Measurements from ENCODE around the gene RCN2. TPM values are rescaled to one million over a fixed set of nuclear protein-coding genes. Genes with fewer than 3 reads are reported as not detected.

Gene RCN2
- total RNA-seq, 2 experiments from 2014 or later, result 21.8 to 21.9 TPM

- Mint-ChIP-seq H3K9me3 (no peaks in the 10 kb centered on the region), H3K27ac (peak overlapping the region; percentile 82), H3K4me3 (peak overlapping the region; percentile 89), H3K4me1 (ENCODE audit: low read depth) (peaks cover 40% of the 10 kb centered on the region), H3K27me3 (no peaks in the 10 kb centered on the region), H3K36me3 (ENCODE audit: low read depth) (peaks cover 28% of the 10 kb centered on the region)
- intact Hi-C loops (cut with micrococcal nuclease), result no loop called here
- ATAC-seq (no peak), DNase-seq (no peak)
- POLR2A ChIA-PET, result interaction anchor here (0.5 to 2.3 kb wide), 6 partner anchors 9 to 150 kb away, joined by 3 to 7 read pairs (median 4); no protein-coding TSS in a partner anchor
- CTCF ChIA-PET, result interaction anchor here (1.9 kb wide), 1 partner anchor 41 kb away, joined by 5 read pairs; no protein-coding TSS in a partner anchor
- no peak for TF ChIP-seq CTCF (IDR thresholded peaks at IDR 0.05)
These were observed 802 bp downstream of the RCN2 start for GRCh38 chr15:76932135-76932966.

GRCh38 chr15:76935620-76936019, 4.1 kb downstream of the RCN2 start:
- POLR2A ChIA-PET, result interaction anchor here (2.0 kb wide), 1 partner anchor 30 kb away, joined by 4 read pairs; no protein-coding TSS in a partner anchor
- no peak for TF ChIP-seq CTCF (IDR thresholded peaks at IDR 0.05)
- ATAC-seq (no peak), DNase-seq (no peak)
- Mint-ChIP-seq H3K27me3 (no peaks in the 10 kb centered on the region), H3K36me3 (ENCODE audit: low read depth) (peaks cover 29% of the 10 kb centered on the region), H3K9me3 (no peaks in the 10 kb centered on the region), H3K27ac (peak overlapping the region; percentile 11), H3K4me3 (no peak overlapping the region), H3K4me1 (ENCODE audit: low read depth) (peaks cover 44% of the 10 kb centered on the region)
- intact Hi-C loops (cut with micrococcal nuclease), result no loop called here
- CTCF ChIA-PET, result interaction anchor here (1.1 to 2.4 kb wide), 2 partner anchors 8 to 38 kb away, joined by 5 to 6 read pairs; no protein-coding TSS in a partner anchor

DNA sequence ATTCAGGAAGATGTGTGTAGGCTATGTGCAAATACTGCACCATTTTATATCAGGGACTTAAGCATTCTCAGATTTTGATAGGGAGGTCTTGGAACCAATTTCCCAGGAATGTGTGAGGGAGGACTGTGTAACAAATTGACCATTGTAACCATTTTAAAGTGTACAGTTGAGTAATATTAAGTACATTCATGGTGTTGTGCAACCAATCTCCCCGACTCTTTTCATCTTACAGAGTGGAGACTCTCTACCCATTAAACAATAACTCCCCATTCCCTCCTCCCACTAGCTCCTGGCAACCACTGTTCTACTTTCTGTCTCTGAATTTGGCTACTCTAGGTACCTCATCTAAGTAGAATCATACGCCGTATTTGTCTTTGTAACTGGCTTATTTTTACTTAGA, 5.1 kb downstream of the RCN2 start:
- peaks cover 40% of the 10 kb centered on the region for H3K4me1 Mint-ChIP-seq (ENCODE audit: low read depth)
- no peak for TF ChIP-seq CTCF (IDR thresholded peaks at IDR 0.05)
- H3K9me3 Mint-ChIP-seq, result no peaks in the 10 kb centered on the region
- H3K27ac Mint-ChIP-seq, result no peak overlapping the region
- ChIA-PET CTCF (no interaction called here), POLR2A (no interaction called here)
- peaks cover 29% of the 10 kb centered on the region for H3K36me3 Mint-ChIP-seq (ENCODE audit: low read depth)
- DNase-seq (no peak), ATAC-seq (no peak)
- no peaks in the 10 kb centered on the region for H3K27me3 Mint-ChIP-seq
- intact Hi-C loops (cut with micrococcal nuclease), result no loop called here
- H3K4me3 Mint-ChIP-seq, result no peak overlapping the region

DNA sequence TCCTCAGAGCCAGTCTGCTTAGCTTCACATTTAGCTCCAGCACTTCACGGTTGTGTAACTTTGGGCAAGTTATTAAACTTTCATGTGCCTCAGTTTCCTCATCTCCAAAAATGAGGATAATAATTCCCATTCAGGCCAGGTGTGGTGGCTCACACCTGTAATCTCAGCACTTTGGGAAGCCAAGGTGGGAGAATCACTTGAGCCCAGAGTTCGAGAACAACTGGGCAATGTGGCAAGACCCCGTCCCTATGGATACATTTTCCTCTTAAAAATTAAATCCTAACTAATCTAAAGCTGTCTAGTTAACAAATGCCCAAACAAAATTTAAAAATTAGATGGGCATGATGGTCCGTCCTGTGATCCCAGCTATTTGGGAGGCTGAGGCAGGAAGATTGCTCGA, 7.2 kb downstream of the RCN2 start:
- Mint-ChIP-seq H3K4me3 (no peak overlapping the region), H3K27ac (no peak overlapping the region), H3K9me3 (no peaks in the 10 kb centered on the region), H3K4me1 (ENCODE audit: low read depth) (peaks cover 25% of the 10 kb centered on the region), H3K27me3 (no peaks in the 10 kb centered on the region), H3K36me3 (ENCODE audit: low read depth) (peaks cover 22% of the 10 kb centered on the region)
- CTCF ChIA-PET, result interaction anchor here (1.0 to 2.0 kb wide), 3 partner anchors 35 to 37 kb away, joined by 3 to 5 read pairs (median 5); no protein-coding TSS in a partner anchor
- intact Hi-C loops (cut with micrococcal nuclease), result no loop called here
- no peak for DNase-seq
- POLR2A ChIA-PET, result interaction anchor here (1.1 kb wide), 1 partner anchor 12 kb away, joined by 3 read pairs; no protein-coding TSS in a partner anchor
- ATAC-seq, result no peak
- TF ChIP-seq CTCF (IDR thresholded peaks at IDR 0.05), result no peak

DNA sequence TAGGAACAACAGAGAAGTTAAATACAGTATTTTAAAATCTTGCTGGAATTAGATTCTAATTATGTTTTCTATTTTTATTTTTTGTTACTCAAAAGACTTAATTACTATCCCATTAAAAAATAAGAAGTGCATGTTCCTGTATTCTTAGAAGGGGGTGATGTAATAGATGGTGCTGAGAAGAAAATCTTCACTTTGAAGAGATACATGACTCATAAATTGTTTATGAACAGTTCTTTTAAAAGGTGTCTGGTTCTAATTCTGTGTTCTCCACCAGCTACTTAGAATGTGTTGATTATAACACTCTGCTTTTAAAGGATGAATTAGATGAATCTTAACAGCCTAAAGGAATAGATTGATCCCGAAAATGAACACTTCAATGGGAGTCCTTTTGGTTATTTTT, 8.2 kb downstream of the RCN2 start:
- Mint-ChIP-seq H3K27me3 (no peaks in the 10 kb centered on the region), H3K4me1 (ENCODE audit: low read depth) (peaks cover 24% of the 10 kb centered on the region), H3K9me3 (no peaks in the 10 kb centered on the region), H3K4me3 (no peak overlapping the region), H3K27ac (peak overlapping the region; percentile 68), H3K36me3 (ENCODE audit: low read depth) (peaks cover 29% of the 10 kb centered on the region)
- POLR2A ChIA-PET, result no interaction called here
- DNase-seq (no peak), ATAC-seq (no peak)
- CTCF ChIA-PET, result interaction anchor here (1.0 to 2.0 kb wide), 2 partner anchors 34 to 36 kb away, joined by 3 to 5 read pairs; no protein-coding TSS in a partner anchor
- TF ChIP-seq CTCF (IDR thresholded peaks at IDR 0.05), result no peak
- intact Hi-C loops (cut with micrococcal nuclease), result no loop called here

Data from activated CD8-positive, alpha-beta T cell treated with anti-CD3 and anti-CD28 coated beads for 36 hours (primary cell).